GM12878 (cell line): ENCODE results near the gene FAM171A1. TPM values are rescaled to one million over a fixed set of nuclear protein-coding genes. Genes with fewer than 3 reads are reported as not detected.

Source experiments
- ATAC-seq: fragments of 200-7000 bp; cut with Tn5 transposase; 3 replicates; pipeline ENCODE4 v1.9.1; 2020; ENCODE audit warnings: mild to moderate bottlenecking, moderate library complexity
- BruUV-seq: library from RNA; stranded (reverse); fragments of 400-500 nt; replicated peaks from 2 replicates; lab custom pipeline; 2021; lab: Mats Ljungman, UMichigan
- CTCF ChIA-PET: fragments of 300-600 bp; sonication (Branson Sonifier 250); formaldehyde crosslinking; extraction: SDS; loops from one replicate; lab custom pipeline; 2021; ENCODE audit warnings: inconsistent platforms; lab: Yijun Ruan, JAX
- POLR2A ChIA-PET: fragments of 350-600 bp; formaldehyde crosslinking; extraction: SDS; loops from one replicate; lab custom pipeline; 2021; ENCODE audit warnings: inconsistent platforms; lab: Charles Lee
- RAD21 ChIA-PET: fragments of 300-600 bp; sonication (Branson Sonifier 250); formaldehyde crosslinking; loops from one replicate; lab custom pipeline; 2023; ENCODE audit warnings: antibody characterized with exemption; ENCODE audit not compliant: unreplicated experiment; lab: Charles Lee
- SMC1A ChIA-PET: fragments of 300-600 bp; sonication (Branson Sonifier 250); formaldehyde crosslinking; loops from one replicate; lab custom pipeline; 2023; ENCODE audit not compliant: unreplicated experiment, uncharacterized antibody; lab: Charles Lee
- DNase-seq: peaks from one replicate; pipeline ENCODE4 v3.0.0-alpha.2; 2011; ENCODE audit warnings: low read depth, low spot score
- FAIRE-seq: peaks from 3 replicates; lab custom pipeline; 2011; peaks lifted over from hg19 to GRCh38; lab: Jason Lieb, UNC
- H2AFZ ChIP-seq: 2 replicates; pipeline ENCODE4 v1.6.0; 2011; ENCODE audit warnings: low read depth, low read length, control low read depth; ENCODE audit not compliant: control insufficient read depth
- H3K27ac ChIP-seq: 2 replicates; pipeline ENCODE4 v1.5.1; 2011; ENCODE audit warnings: control low read depth; ENCODE audit not compliant: control insufficient read depth, insufficient read depth
- H3K27me3 ChIP-seq, 2 experiments: replicated peaks in 1 of 2; 2 replicates each; pipeline versions ENCODE4 v1.6.0 to v1.6.1; 2011; ENCODE audit warnings: low read length in 1 of 2; ENCODE audit not compliant: control insufficient read depth in 2 of 2, insufficient read depth in 2 of 2
- H3K36me3 ChIP-seq, 2 experiments: 2 replicates each; pipeline ENCODE4 v1.5.1; 2011; ENCODE audit warnings: low read length in 1 of 2; ENCODE audit not compliant: control insufficient read depth in 2 of 2, insufficient read depth in 2 of 2
- H3K4me1 ChIP-seq: 2 replicates; pipeline ENCODE4 v1.6.1; 2011; ENCODE audit warnings: mild to moderate bottlenecking, low read length, moderate library complexity, mixed read lengths; ENCODE audit not compliant: control insufficient read depth, insufficient read depth
- H3K4me2 ChIP-seq: 2 replicates; pipeline ENCODE4 v1.6.0; 2011; ENCODE audit warnings: control low read depth; ENCODE audit not compliant: control insufficient read depth, insufficient read depth
- H3K4me3 ChIP-seq: fragments of 200-600 bp; sonication (generic); 2 replicates; pipeline ENCODE4 v1.5.1; 2016
- H3K79me2 ChIP-seq: 2 replicates; pipeline ENCODE4 v1.6.0; 2011; ENCODE audit warnings: low read length; ENCODE audit not compliant: control insufficient read depth, insufficient read depth
- H3K9ac ChIP-seq: 2 replicates; pipeline ENCODE4 v1.8.0; 2011; ENCODE audit warnings: low read length, control low read depth, mixed read lengths; ENCODE audit not compliant: control insufficient read depth, insufficient read depth
- H3K9me3 ChIP-seq: replicated peaks from 3 replicates; pipeline ENCODE4 v1.5.1; 2011; ENCODE audit warnings: mild to moderate bottlenecking, low read length; ENCODE audit not compliant: control insufficient read depth, insufficient read depth
- H4K20me1 ChIP-seq: 2 replicates; pipeline ENCODE4 v1.6.0; 2011; ENCODE audit not compliant: control insufficient read depth, insufficient read depth
- CHD1 ChIP-seq: IDR thresholded peaks from 2 replicates; pipeline ENCODE4 v1.6.1; 2012; ENCODE audit warnings: low read depth, low read length, improper control_type of control experiment
- CREB1 ChIP-seq: IDR thresholded peaks from 2 replicates; pipeline ENCODE4 v1.6.1; 2012; ENCODE audit warnings: low read depth, mild to moderate bottlenecking, inconsistent platforms
- EED ChIP-seq: sonication (generic); IDR thresholded peaks from 2 replicates; pipeline ENCODE4 v1.6.1; 2016; ENCODE audit warnings: antibody characterized with exemption, low read depth
- HDGF ChIP-seq: fragments of 450-650 bp; IDR thresholded peaks from 2 replicates; pipeline ENCODE4 v1.6.1; 2016; ENCODE audit warnings: antibody characterized with exemption
- JUND ChIP-seq: IDR thresholded peaks from 2 replicates; pipeline ENCODE4 v1.6.1; 2012; ENCODE audit warnings: low read depth, mild to moderate bottlenecking, low read length, improper control_type of control experiment, moderate library complexity
- NRF1 ChIP-seq: conservative IDR thresholded peaks from 2 replicates; pipeline ENCODE4 v1.6.1; 2011; ENCODE audit warnings: mild to moderate bottlenecking, low read depth, low read length, improper control_type of control experiment
- PML ChIP-seq: IDR thresholded peaks from 2 replicates; pipeline ENCODE4 v1.6.1; 2012; ENCODE audit warnings: low read length, inconsistent platforms
- RAD21 ChIP-seq: IDR thresholded peaks from 2 replicates; pipeline ENCODE4 v1.6.1; 2011; ENCODE audit warnings: mild to moderate bottlenecking, low read depth, low read length, moderate library complexity; ENCODE audit not compliant: insufficient read depth
- RB1 ChIP-seq: fragments of 450-650 bp; formaldehyde crosslinking; IDR thresholded peaks from 2 replicates; pipeline ENCODE4 v1.6.1; 2017; ENCODE audit warnings: mild to moderate bottlenecking, borderline replicate concordance
- RFX5 ChIP-seq: IDR thresholded peaks from 2 replicates; pipeline ENCODE4 v1.6.1; 2011; ENCODE audit warnings: low read depth, low read length, improper control_type of control experiment
- SMC3 ChIP-seq: IDR thresholded peaks from 2 replicates; pipeline ENCODE4 v1.6.1; 2011; ENCODE audit warnings: low read length, improper control_type of control experiment, borderline replicate concordance
- SPI1 ChIP-seq: IDR thresholded peaks from 2 replicates; pipeline ENCODE4 v1.6.1; 2011; ENCODE audit warnings: low read depth, mild to moderate bottlenecking, low read length, moderate library complexity, borderline replicate concordance; ENCODE audit not compliant: insufficient read depth
- SREBF1 ChIP-seq: IDR thresholded peaks from 2 replicates; pipeline ENCODE4 v1.6.1; 2012; ENCODE audit warnings: mild to moderate bottlenecking, low read length
- TCF12 ChIP-seq: IDR thresholded peaks from 2 replicates; pipeline ENCODE4 v1.6.1; 2011; ENCODE audit warnings: low read depth, mild to moderate bottlenecking, low read length
- ZNF384 ChIP-seq: IDR thresholded peaks from 2 replicates; pipeline ENCODE4 v1.6.1; 2012; ENCODE audit warnings: low read depth, mild to moderate bottlenecking, low read length, improper control_type of control experiment, borderline replicate concordance
- ZZZ3 ChIP-seq: IDR thresholded peaks from 2 replicates; pipeline ENCODE4 v1.6.1; 2011; ENCODE audit warnings: low read depth; ENCODE audit not compliant: control insufficient read depth, insufficient read length
- WGBS: methylation state at CpG from one replicate; pipeline ENCODE4 v1.1.6; 2016; ENCODE audit warnings: low lambda C conversion rate; ENCODE audit not compliant: insufficient replicate concordance, insufficient coverage; ENCODE audit errors: missing lambda C conversion rate; 5-methylcytosine and 5-hydroxymethylcytosine counted together
- in situ Hi-C: fragments of 300-500 bp; cut with MboI; formaldehyde crosslinking; loops from 9 replicates; pipeline ENCODE4 v1.14.3; 2018; ENCODE audit warnings: mixed read lengths
- intact Hi-C: fragments of 100-400 bp; cut with micrococcal nuclease; formaldehyde crosslinking; loops from one replicate; pipeline ENCODE4 v1.14.2; 2022; ENCODE audit not compliant: unreplicated experiment
- polyA plus RNA-seq, 11 experiments: library from polyadenylated mRNA; depleted of rRNA in 4 of 11; unstranded in 6 of 11; stranded (reverse) in 5 of 11; fragments of >200 nt; fragmentation: Nextera tagmentation in 4 of 11; fragmentation: Illumina TruSeq in 1 of 11; extraction: Ambion mirVana in 4 of 11; extraction: Trizol in 1 of 11; gene quantifications; 1 replicate in 1 of 11; 2 replicates in 10 of 11; pipeline versions ENCODE4 v1.2.1 to v1.2.3, GENCODE V29; 2011 to 2016; ENCODE audit warnings: inconsistent platforms in 2 of 11, missing spikeins in 2 of 11, low read depth in 1 of 11
- total RNA-seq, 4 experiments: library from RNA; depleted of rRNA in 3 of 4; stranded (reverse); fragments of >200 nt in 3 of 4; fragmentation: Illumina TruSeq in 1 of 4; extraction: Trizol in 1 of 4; gene quantifications; 2 replicates each; pipeline versions ENCODE4 v1.2.1 to v1.2.3, GENCODE V29; 2013 to 2021
- TF ChIP-seq, protein P1 (sequence below): fragments of 150-350 bp; IDR thresholded peaks from 2 replicates; pipeline ENCODE4 v1.6.1; 2016; ENCODE audit warnings: low read depth, low read length

The FAM171A1 gene
- total and polyA plus RNA-seq, 10 of the 15 experiments (the other 5 are each of a cell fraction or from before 2014, with no cell fraction given) = 0.05 to 0.28 (median 0.10) TPM; not detected in 1

DNA sequence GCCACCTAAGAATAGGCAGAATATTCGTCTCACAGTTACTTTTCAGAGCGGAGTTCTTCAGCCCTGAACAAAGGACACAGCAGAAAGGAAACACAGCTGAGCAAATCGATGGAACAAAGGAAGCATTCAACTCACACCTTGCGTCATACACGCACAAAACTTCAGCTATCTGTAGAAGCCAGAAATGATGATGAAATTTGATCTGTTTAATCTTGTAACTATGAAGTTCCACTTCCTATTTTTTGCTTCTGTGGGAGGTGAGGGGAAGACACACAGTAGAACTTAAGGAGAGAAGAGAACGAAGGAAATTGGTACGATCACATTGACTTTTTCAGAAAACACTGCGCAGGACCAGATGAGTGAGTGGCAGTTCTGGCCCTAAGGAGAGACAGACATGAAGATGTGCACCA is 26.2 kb downstream of the FAM171A1 start:
- no TSS peak for BruUV-seq
- no peak for DNase-seq
- Histone ChIP-seq H3K4me1 (no peaks in the 10 kb centered on the region), H3K79me2 (no peaks in the 10 kb centered on the region), H3K27me3 (no peaks in the 10 kb centered on the region; a peak in 1 of 4 replicates), H3K4me3 (no peak overlapping the region), H4K20me1 (no peaks in the 10 kb centered on the region), H3K9me3 (no peaks in the 10 kb centered on the region), H3K36me3 (no peaks in the 10 kb centered on the region), H3K27ac (no peak overlapping the region), H3K9ac (no peak overlapping the region), H3K4me2 (no peak overlapping the region), H2AFZ (no peak overlapping the region)
- no peak for FAIRE-seq
- in situ Hi-C loops (no loop called here), intact Hi-C loops (no loop called here)
- SMC1A ChIA-PET = no interaction called here
- WGBS = 33% methylated on average over 8 of the region's 8 CpGs
- RAD21 ChIA-PET = no interaction called here
- POLR2A ChIA-PET = no interaction called here
- CTCF ChIA-PET = no interaction called here
- TF ChIP-seq JUND (no peak), RB1 (no peak), SPI1 (peak; percentile 61; the same call in 1 of the 2 replicates)
- ATAC-seq = no peak

DNA sequence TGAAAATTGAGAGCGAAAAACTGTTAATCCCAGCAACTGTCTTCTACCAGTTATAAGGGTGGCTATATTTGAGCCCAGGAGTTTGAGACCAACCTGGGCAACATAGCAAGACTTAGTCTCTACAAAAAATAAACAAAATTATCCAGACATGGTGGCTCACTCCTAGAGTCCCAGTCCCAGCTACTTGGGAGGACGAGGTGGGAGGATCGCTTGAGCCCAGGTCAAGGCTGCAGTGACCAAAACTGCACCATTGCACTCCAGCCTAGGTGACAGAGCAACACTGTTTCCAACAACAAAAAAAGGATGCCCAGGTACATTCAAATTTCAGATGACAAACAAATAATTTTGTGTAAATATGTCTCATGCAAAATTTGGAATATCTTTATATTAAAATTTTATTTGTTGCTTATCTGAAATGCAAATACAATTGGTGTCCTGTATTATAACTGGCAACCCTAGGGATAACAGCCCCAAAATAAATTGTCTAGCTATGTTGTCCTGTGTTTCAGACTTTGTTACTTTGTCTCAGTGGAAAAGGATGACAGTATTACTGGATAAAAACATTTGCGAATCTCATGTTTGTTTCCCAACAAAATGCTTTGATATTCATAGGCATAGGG is 26.7 kb downstream of the FAM171A1 start:
- H3K4me3 ChIP-seq = no peak overlapping the region
- no peaks in the 10 kb centered on the region for H3K79me2 ChIP-seq
- H3K27ac ChIP-seq = no peak overlapping the region
- no peaks in the 10 kb centered on the region for H3K36me3 ChIP-seq
- in situ Hi-C loops = no loop called here
- no peaks in the 10 kb centered on the region; a peak in 1 of 4 replicates for H3K27me3 ChIP-seq
- POLR2A ChIA-PET = no interaction called here
- 78% methylated on average over 4 of the region's 4 CpGs for WGBS
- no TSS peak for BruUV-seq
- no peaks in the 10 kb centered on the region for H3K9me3 ChIP-seq
- H3K9ac ChIP-seq = no peak overlapping the region
- CTCF ChIA-PET = no interaction called here
- no peaks in the 10 kb centered on the region for H4K20me1 ChIP-seq
- no peaks in the 10 kb centered on the region for H3K4me1 ChIP-seq
- intact Hi-C loops = no loop called here
- RAD21 ChIA-PET = no interaction called here
- SMC1A ChIA-PET = no interaction called here
- no peak overlapping the region for H2AFZ ChIP-seq
- ATAC-seq (no peak), FAIRE-seq (no peak), DNase-seq (no peak)
- H3K4me2 ChIP-seq = no peak overlapping the region
- TF ChIP-seq CREB1 = no peak
- no peak for TF ChIP-seq TCF12
- TF ChIP-seq CHD1 = no peak
- no peak for TF ChIP-seq ZZZ3
- TF ChIP-seq NRF1 = no peak
- TF ChIP-seq HDGF = no peak
- no peak for TF ChIP-seq PML
- TF ChIP-seq SMC3 = no peak
- TF ChIP-seq EED = no peak
- TF ChIP-seq SREBF1 = no peak
- TF ChIP-seq, protein P1, sequence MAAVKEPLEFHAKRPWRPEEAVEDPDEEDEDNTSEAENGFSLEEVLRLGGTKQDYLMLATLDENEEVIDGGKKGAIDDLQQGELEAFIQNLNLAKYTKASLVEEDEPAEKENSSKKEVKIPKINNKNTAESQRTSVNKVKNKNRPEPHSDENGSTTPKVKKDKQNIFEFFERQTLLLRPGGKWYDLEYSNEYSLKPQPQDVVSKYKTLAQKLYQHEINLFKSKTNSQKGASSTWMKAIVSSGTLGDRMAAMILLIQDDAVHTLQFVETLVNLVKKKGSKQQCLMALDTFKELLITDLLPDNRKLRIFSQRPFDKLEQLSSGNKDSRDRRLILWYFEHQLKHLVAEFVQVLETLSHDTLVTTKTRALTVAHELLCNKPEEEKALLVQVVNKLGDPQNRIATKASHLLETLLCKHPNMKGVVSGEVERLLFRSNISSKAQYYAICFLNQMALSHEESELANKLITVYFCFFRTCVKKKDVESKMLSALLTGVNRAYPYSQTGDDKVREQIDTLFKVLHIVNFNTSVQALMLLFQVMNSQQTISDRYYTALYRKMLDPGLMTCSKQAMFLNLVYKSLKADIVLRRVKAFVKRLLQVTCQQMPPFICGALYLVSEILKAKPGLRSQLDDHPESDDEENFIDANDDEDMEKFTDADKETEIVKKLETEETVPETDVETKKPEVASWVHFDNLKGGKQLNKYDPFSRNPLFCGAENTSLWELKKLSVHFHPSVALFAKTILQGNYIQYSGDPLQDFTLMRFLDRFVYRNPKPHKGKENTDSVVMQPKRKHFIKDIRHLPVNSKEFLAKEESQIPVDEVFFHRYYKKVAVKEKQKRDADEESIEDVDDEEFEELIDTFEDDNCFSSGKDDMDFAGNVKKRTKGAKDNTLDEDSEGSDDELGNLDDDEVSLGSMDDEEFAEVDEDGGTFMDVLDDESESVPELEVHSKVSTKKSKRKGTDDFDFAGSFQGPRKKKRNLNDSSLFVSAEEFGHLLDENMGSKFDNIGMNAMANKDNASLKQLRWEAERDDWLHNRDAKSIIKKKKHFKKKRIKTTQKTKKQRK = no peak
- no peak for TF ChIP-seq RAD21
- no peak for TF ChIP-seq ZNF384
- TF ChIP-seq RFX5 = no peak
